GM23248 (cell line): Measurements from ENCODE around the gene IL17C.

ENCODE experiments used
- EZH2 ChIP-seq: fragments of 200-600 bp; sonication (generic); IDR thresholded peaks from 2 replicates; pipeline ENCODE4 v1.6.1; 2018; ENCODE audit warnings: antibody characterized with exemption, mild to moderate bottlenecking; ENCODE audit not compliant: insufficient read depth, poor library complexity, severe bottlenecking
- EZH2phosphoT487 ChIP-seq: fragments of 200-600 bp; sonication (generic); IDR thresholded peaks from 2 replicates; pipeline ENCODE4 v1.6.1; 2018; ENCODE audit warnings: antibody characterized with exemption, moderate library complexity, mild to moderate bottlenecking, low read depth; ENCODE audit not compliant: insufficient read depth

DNA sequence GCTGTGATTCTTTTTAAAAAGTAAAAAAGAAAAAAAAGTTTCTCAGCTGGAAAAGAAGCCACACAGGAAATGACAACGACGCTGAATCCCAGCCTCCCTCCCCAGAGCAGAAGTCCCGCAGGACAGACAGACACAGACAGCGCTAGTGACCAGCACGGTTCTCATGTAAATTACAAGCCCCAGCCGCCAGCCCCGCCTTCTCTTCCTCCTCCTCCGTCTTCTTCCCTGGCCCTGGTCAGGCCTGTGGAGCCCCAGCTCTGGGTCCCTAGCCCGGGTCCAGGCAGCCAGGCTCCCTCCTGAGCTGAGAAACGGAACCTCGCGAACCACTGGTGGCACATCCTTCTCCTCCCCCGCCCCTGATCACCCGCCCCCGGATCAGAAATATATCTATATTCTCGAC, 7.0 kb upstream of the IL17C start:
- no peak for TF ChIP-seq EZH2
- no peak for TF ChIP-seq EZH2phosphoT487
